GM19025 (cell line): ENCODE data around the gene RHOH.

Source experiments
- ATAC-seq: cut with Tn5 transposase; IDR thresholded peaks from one replicate; pipeline ENCODE4 v1.9.1; 2021; ENCODE audit warnings: mild to moderate bottlenecking, low read depth, moderate library complexity; ENCODE audit not compliant: unreplicated experiment

Gene RHOH

GRCh38 chr4:40204507-40205258 is 7.9 kb downstream of the RHOH start:
- no peak for ATAC-seq

GRCh38 chr4:40205259-40206198 is 8.7 kb downstream of the RHOH start:
- peak; percentile 49 for ATAC-seq

- ATAC-seq, result no peak
Observed at GRCh38 chr4:40206426-40206825, 9.6 kb downstream of the RHOH start.

- ATAC-seq, result no peak
Observed at GRCh38 chr4:40209401-40209800, 12.6 kb downstream of the RHOH start.

- no peak for ATAC-seq
Observed at GRCh38 chr4:40210776-40211175, 13.9 kb downstream of the RHOH start.

- no peak for ATAC-seq
Observed at GRCh38 chr4:40211224-40212185, 14.7 kb downstream of the RHOH start.

GRCh38 chr4:40212674-40213527 is 16.1 kb downstream of the RHOH start:
- ATAC-seq, result no peak

GRCh38 chr4:40214038-40214437 is 17.2 kb downstream of the RHOH start:
- no peak for ATAC-seq

- no peak for ATAC-seq
Observed at GRCh38 chr4:40214661-40215418, 18.0 kb downstream of the RHOH start.

- no peak for ATAC-seq
Observed at GRCh38 chr4:40216622-40217366, 20.0 kb downstream of the RHOH start.

GRCh38 chr4:40221744-40222143 is 24.9 kb downstream of the RHOH start:
- no peak for ATAC-seq

- no peak for ATAC-seq
Observed at GRCh38 chr4:40223343-40223742, 26.5 kb downstream of the RHOH start.

GRCh38 chr4:40224432-40224831 is 27.6 kb downstream of the RHOH start:
- ATAC-seq, result no peak

GRCh38 chr4:40225497-40225896 is 28.7 kb downstream of the RHOH start:
- no peak for ATAC-seq

- ATAC-seq, result peak; percentile 51
Observed at GRCh38 chr4:40227284-40227683, 30.5 kb downstream of the RHOH start.

GRCh38 chr4:40228497-40229365 is 31.9 kb downstream of the RHOH start:
- peak; percentile 44 for ATAC-seq

GRCh38 chr4:40231316-40231863 is 34.6 kb downstream of the RHOH start:
- ATAC-seq, result no peak
